K562 (cell line): ENCODE data around the gene IRX5. TPM values are rescaled to one million over a fixed set of nuclear protein-coding genes. Genes with fewer than 3 reads are reported as not detected.

ENCODE experiments used
- ATAC-seq: fragments of 200-7000 bp; cut with Tn5 transposase; 3 replicates; pipeline ENCODE4 v1.9.1; 2020; ENCODE audit warnings: moderate library complexity
- BruUV-seq: library from RNA; stranded (reverse); fragments of 400-500 nt; replicated peaks from 2 replicates; lab custom pipeline; 2021; lab: Mats Ljungman, UMichigan
- CTCF ChIA-PET: fragments of 300-600 bp; formaldehyde crosslinking; extraction: SDS; loops from one replicate; lab custom pipeline; 2021; ENCODE audit warnings: low intra/inter-chr PET ratio; lab: Yijun Ruan, JAX
- POLR2A ChIA-PET: fragments of 300-600, 350-650 bp; sonication (Branson Sonifier 250); formaldehyde crosslinking; extraction: SDS; loops from one replicate; lab custom pipeline; 2021; ENCODE audit warnings: antibody characterized with exemption, inconsistent platforms; lab: Yijun Ruan, JAX
- DNase-seq, 4 experiments: peaks; one replicate each; pipeline versions ENCODE4 v3.0.0 to v3.0.0-alpha.2; 2011 to 2018; ENCODE audit warnings: low spot score in 3 of 4, mixed read lengths in 3 of 4; ENCODE audit errors: extremely low read depth in 1 of 4
- FAIRE-seq: peaks from 2 replicates; lab custom pipeline; 2011; peaks lifted over from hg19 to GRCh38; lab: Jason Lieb, UNC
- H2AFZ ChIP-seq: 2 replicates; pipeline ENCODE4 v1.6.0; 2011; ENCODE audit warnings: low read depth, low read length, control low read depth, inconsistent platforms
- H3K27ac ChIP-seq: fragments of 200-600 bp; 3 replicates; pipeline ENCODE4 v1.8.0; 2011; ENCODE audit warnings: low read depth, mild to moderate bottlenecking, control low read depth, inconsistent platforms, low read length, moderate library complexity, mixed read lengths; ENCODE audit errors: extremely low read depth
- H3K27me3 ChIP-seq, 2 experiments: fragments of 300-600 bp in 1 of 2; 2 replicates in 1 of 2; 3 replicates in 1 of 2; pipeline versions ENCODE4 v1.6.0 to v1.8.0; 2011; ENCODE audit warnings: inconsistent platforms in 2 of 2, low read length in 2 of 2, mild to moderate bottlenecking in 1 of 2, mixed read lengths in 1 of 2, moderate library complexity in 1 of 2; ENCODE audit not compliant: control insufficient read depth in 2 of 2, insufficient read depth in 2 of 2
- H3K36me3 ChIP-seq: fragments of 300-600 bp; 3 replicates; pipeline ENCODE4 v1.8.0; 2011; ENCODE audit warnings: mild to moderate bottlenecking, low read length, inconsistent platforms; ENCODE audit not compliant: control insufficient read depth, insufficient read depth
- H3K4me1 ChIP-seq, 2 experiments: fragments of 200-600 bp in 1 of 2; replicated peaks in 1 of 2; 2 replicates in 1 of 2; 3 replicates in 1 of 2; pipeline versions ENCODE4 v1.5.1 to v1.8.0; 2011; ENCODE audit warnings: inconsistent platforms in 2 of 2, low read length in 2 of 2, mild to moderate bottlenecking in 1 of 2, mixed read lengths in 1 of 2, moderate library complexity in 1 of 2; ENCODE audit not compliant: control insufficient read depth in 2 of 2, insufficient read depth in 2 of 2
- H3K4me2 ChIP-seq: 2 replicates; pipeline ENCODE4 v1.6.1; 2011; ENCODE audit warnings: low read length, control low read depth, inconsistent platforms, mixed read lengths; ENCODE audit not compliant: insufficient read depth
- H3K4me3 ChIP-seq: fragments of 200-600 bp; sonication (generic), shearing (Covaris generic); 2 replicates; pipeline ENCODE4 v1.5.1; 2016; ENCODE audit warnings: control low read depth, inconsistent platforms
- H3K79me2 ChIP-seq: fragments of 200-600 bp; 3 replicates; pipeline ENCODE4 v1.8.0; 2011; ENCODE audit warnings: low read length, inconsistent platforms; ENCODE audit not compliant: control insufficient read depth, insufficient read depth
- H3K9ac ChIP-seq, 2 experiments: 2 replicates each; pipeline versions ENCODE4 v1.6.0 to v1.6.1; 2011; ENCODE audit warnings: low read depth in 2 of 2, low read length in 2 of 2, control low read depth in 1 of 2, inconsistent platforms in 1 of 2, mild to moderate bottlenecking in 1 of 2, mixed read lengths in 1 of 2; ENCODE audit not compliant: insufficient read depth in 1 of 2
- H3K9me1 ChIP-seq: one replicate; pipeline ENCODE4 v1.6.0; 2011; ENCODE audit warnings: inconsistent platforms, mild to moderate bottlenecking, low read length, moderate library complexity; ENCODE audit not compliant: control insufficient read depth, insufficient read depth
- H3K9me3 ChIP-seq: replicated peaks from 2 replicates; pipeline ENCODE4 v1.5.1; 2011; ENCODE audit warnings: low read depth, low read length, inconsistent platforms; ENCODE audit not compliant: control insufficient read depth, insufficient read depth
- H4K20me1 ChIP-seq: replicated peaks from 2 replicates; pipeline ENCODE4 v1.6.1; 2011; ENCODE audit warnings: low read length, inconsistent platforms, mixed read lengths; ENCODE audit not compliant: control insufficient read depth, insufficient read depth
- ARID3B ChIP-seq: fragments of 250-450 bp; sonication (Bioruptor Pico); IDR thresholded peaks from 2 replicates; pipeline ENCODE4 v1.4.0; 2020; ENCODE audit warnings: borderline replicate concordance
- FOXA3 ChIP-seq, 2 experiments: fragments of 450-650 bp in 1 of 2; sonication (generic) in 1 of 2; formaldehyde crosslinking; IDR thresholded peaks in 1 of 2; conservative IDR thresholded peaks in 1 of 2; 2 replicates each; pipeline versions ENCODE4 v1.4.0 to v1.8.0; 2020 to 2022; ENCODE audit warnings: mild to moderate bottlenecking in 2 of 2, missing genetic modification reagents in 1 of 2
- FUS ChIP-seq: fragments of 200-400 bp; formaldehyde crosslinking; optimal IDR thresholded peaks from 2 replicates; pipeline ENCODE3; 2017; ENCODE audit warnings: low read depth, low read length
- GATAD2B ChIP-seq: fragments of 450-650 bp; IDR thresholded peaks from 2 replicates; pipeline ENCODE4 v1.6.1; 2017; ENCODE audit warnings: mild to moderate bottlenecking, borderline replicate concordance
- GTF3C2 ChIP-seq: IDR thresholded peaks from 3 replicates; pipeline ENCODE4 v1.6.1; 2011; ENCODE audit warnings: borderline replicate concordance, mild to moderate bottlenecking, moderate library complexity; ENCODE audit not compliant: insufficient read length; ENCODE audit errors: extremely low read depth
- HMG20A ChIP-seq: fragments of 450-650 bp; formaldehyde crosslinking; conservative IDR thresholded peaks from 2 replicates; pipeline ENCODE4 v1.4.0; 2020; ENCODE audit warnings: mild to moderate bottlenecking, mixed read lengths
- IRF1 ChIP-seq: sonication (generic); formaldehyde crosslinking; IDR thresholded peaks from 2 replicates; pipeline ENCODE4 v1.8.0; 2022; ENCODE audit warnings: missing genetic modification reagents, mild to moderate bottlenecking, borderline replicate concordance
- MAZ ChIP-seq, 2 experiments: fragments of 450-650 bp in 1 of 2; sonication (generic) in 1 of 2; formaldehyde crosslinking; IDR thresholded peaks in 1 of 2; conservative IDR thresholded peaks in 1 of 2; 2 replicates each; pipeline versions ENCODE4 v1.4.0 to v1.5.0; 2020; ENCODE audit warnings: mild to moderate bottlenecking in 1 of 2, missing genetic modification reagents in 1 of 2
- SIN3B ChIP-seq: fragments of 450-650 bp; IDR thresholded peaks from 2 replicates; pipeline ENCODE4 v1.6.1; 2017; ENCODE audit warnings: low read depth, mild to moderate bottlenecking, moderate library complexity
- SUPT5H ChIP-seq: fragments of 450-650 bp; IDR thresholded peaks from 2 replicates; pipeline ENCODE4 v1.6.1; 2016
- TCF7 ChIP-seq: sonication (generic); IDR thresholded peaks from 2 replicates; pipeline ENCODE4 v1.6.1; 2016; ENCODE audit warnings: antibody characterized with exemption, borderline replicate concordance
- TFAM ChIP-seq: fragments of 250-450 bp; sonication (Bioruptor Pico); conservative IDR thresholded peaks from 2 replicates; pipeline ENCODE4 v1.5.0; 2021; ENCODE audit warnings: mild to moderate bottlenecking, moderate library complexity
- XRCC3 ChIP-seq: fragments of 450-650 bp; IDR thresholded peaks from 2 replicates; pipeline ENCODE4 v1.6.1; 2017; ENCODE audit warnings: mild to moderate bottlenecking, moderate library complexity
- ZEB2 ChIP-seq: fragments of 450-650 bp; IDR thresholded peaks from 2 replicates; pipeline ENCODE4 v1.6.1; 2016
- ZNF277 ChIP-seq: fragments of 250-450 bp; sonication (Bioruptor Pico); IDR thresholded peaks from 2 replicates; pipeline ENCODE4 v1.8.0; 2022; ENCODE audit warnings: inconsistent platforms, mild to moderate bottlenecking, moderate library complexity, borderline replicate concordance
- ZNF551 ChIP-seq: fragments of 250-450 bp; sonication (Bioruptor Pico); IDR thresholded peaks from 2 replicates; pipeline ENCODE4 v1.5.0; 2021; ENCODE audit warnings: mild to moderate bottlenecking, moderate library complexity
- ZNF79 ChIP-seq: fragments of 250-450 bp; sonication (Bioruptor Pico); IDR thresholded peaks from 2 replicates; pipeline ENCODE4 v1.4.0; 2020; ENCODE audit warnings: low read depth, mild to moderate bottlenecking, moderate library complexity
- WGBS: fragments of 100-300 bp; shearing (Covaris generic); methylation state at CpG from one replicate; pipeline ENCODE4 v1.1.6; 2016; ENCODE audit warnings: low coverage, mixed read lengths; ENCODE audit not compliant: insufficient coverage; ENCODE audit errors: missing lambda C conversion rate; 5-methylcytosine and 5-hydroxymethylcytosine counted together
- in situ Hi-C: fragments of 300-500 bp; cut with MboI; formaldehyde crosslinking; loops from 4 replicates; pipeline ENCODE4 v1.15.0; 2018; ENCODE audit warnings: inconsistent platforms, mixed read lengths
- intact Hi-C: fragments of 100-400 bp; cut with micrococcal nuclease; formaldehyde crosslinking; loops from 2 replicates; pipeline ENCODE4 v1.14.2; 2022
- polyA plus RNA-seq, 8 experiments: library from polyadenylated mRNA; depleted of rRNA in 4 of 8; stranded (reverse) in 5 of 8; unstranded in 3 of 8; fragments of >200 nt; fragmentation: Nextera tagmentation in 2 of 8; fragmentation: Illumina TruSeq in 1 of 8; extraction: Ambion mirVana in 2 of 8; extraction: Trizol in 1 of 8; gene quantifications; 2 replicates each; pipeline versions ENCODE4 v1.2.1 to v1.2.3, GENCODE V29; 2011 to 2014; ENCODE audit warnings: inconsistent platforms in 1 of 8, missing spikeins in 1 of 8
- total RNA-seq, 7 experiments: library from RNA; depleted of rRNA in 6 of 7; stranded (reverse); fragments of >200 nt in 6 of 7; fragmentation: Illumina TruSeq in 2 of 7; extraction: Trizol in 2 of 7; gene quantifications; 2 replicates each; pipeline versions ENCODE4 v1.2.1 to v1.2.3, GENCODE V29; 2011 to 2021; ENCODE audit warnings: low replicate concordance in 1 of 7

The IRX5 gene
- total and polyA plus RNA-seq, 9 of the 15 experiments (the other 6 are each of a cell fraction or from before 2014, with no cell fraction given) = 0.20 to 4.2 (median 0.94) TPM

- Histone ChIP-seq H3K9ac (no peak overlapping the region), H3K9me3 (no peaks in the 10 kb centered on the region), H4K20me1 (no peaks in the 10 kb centered on the region; the same call in 1 of the 2 replicates), H3K79me2 (no peaks in the 10 kb centered on the region), H3K27me3 (peaks cover 12 to 45% of the 10 kb centered on the region in 2 experiments; a peak in 4 of 5 replicates), H3K9me1 (no peaks in the 10 kb centered on the region), H3K4me2 (no peak overlapping the region), H3K4me3 (no peak overlapping the region), H2AFZ (no peak overlapping the region), H3K4me1 (no peaks in the 10 kb centered on the region), H3K27ac (no peak overlapping the region), H3K36me3 (no peaks in the 10 kb centered on the region)
- ChIA-PET POLR2A (no interaction called here), CTCF (no interaction called here)
- DNase-seq (no peak), FAIRE-seq (no peak), ATAC-seq (no peak)
- intact Hi-C loops (no loop called here), in situ Hi-C loops (no loop called here)
- 0% methylated on average over 13 of the region's 13 CpGs for WGBS
- BruUV-seq = no TSS peak
- TF ChIP-seq HMG20A (no peak), TFAM (no peak), FOXA3 (CRISPR knock-in tag; conservative IDR thresholded peaks at IDR 0.05 in 1 of 2, IDR thresholded peaks at IDR 0.05 in 1 of 2) (no peak), SIN3B (no peak), GTF3C2 (no peak), ARID3B (CRISPR knock-in tag) (no peak), ZEB2 (no peak), ZNF277 (CRISPR knock-in tag) (no peak), ZNF551 (no peak), TCF7 (no peak), ZNF79 (CRISPR knock-in tag) (no peak), MAZ (CRISPR knock-in tag; conservative IDR thresholded peaks at IDR 0.05 in 1 of 2, IDR thresholded peaks at IDR 0.05 in 1 of 2) (no peak), GATAD2B (no peak), SUPT5H (no peak), FUS (no peak), XRCC3 (no peak), IRF1 (no peak)
Measured at GRCh38 chr16:54976651-54977200, 46.1 kb downstream of the IRX5 start.
